NK-92 treated with Interleukin-12 subunit alpha and Interleukin-12 subunit beta, amount 100 ng/mL, for 24 hours (cell line): ENCODE results near the gene MLLT3.

Source experiments
- DNase-seq: peaks from one replicate; lab custom pipeline; 2025; lab: John Stamatoyannopoulos, UW

The MLLT3 gene

GRCh38 chr9:20557890-20558565 is 64.3 kb downstream of the MLLT3 start:
- DNase-seq = no peak

- DNase-seq = no peak
Observed at GRCh38 chr9:20557285-20557684, 65.0 kb downstream of the MLLT3 start.

- DNase-seq = no peak
Observed at GRCh38 chr9:20553558-20554149, 68.6 kb downstream of the MLLT3 start.

GRCh38 chr9:20552874-20553557 is 69.3 kb downstream of the MLLT3 start:
- DNase-seq = no peak

GRCh38 chr9:20551835-20552234 is 70.5 kb downstream of the MLLT3 start:
- DNase-seq = no peak

- DNase-seq = no peak
Observed at GRCh38 chr9:20551236-20551635, 71.1 kb downstream of the MLLT3 start.

- DNase-seq = no peak
Observed at GRCh38 chr9:20550326-20550725, 72.0 kb downstream of the MLLT3 start.

GRCh38 chr9:20549053-20549452 is 73.2 kb downstream of the MLLT3 start:
- no peak for DNase-seq

- DNase-seq = no peak
Observed at GRCh38 chr9:20545023-20545622, 77.2 kb downstream of the MLLT3 start.

GRCh38 chr9:20540169-20540863 is 82.0 kb downstream of the MLLT3 start:
- DNase-seq = no peak

GRCh38 chr9:20538956-20539355 is 83.3 kb downstream of the MLLT3 start:
- DNase-seq = no peak

GRCh38 chr9:20538092-20538491 is 84.2 kb downstream of the MLLT3 start:
- DNase-seq = no peak

- no peak for DNase-seq
Observed at GRCh38 chr9:20537294-20537693, 85.0 kb downstream of the MLLT3 start.

GRCh38 chr9:20532584-20532983 is 89.7 kb downstream of the MLLT3 start:
- DNase-seq = no peak

GRCh38 chr9:20529837-20530236 is 92.5 kb downstream of the MLLT3 start:
- DNase-seq = no peak

GRCh38 chr9:20528253-20528652 is 94.0 kb downstream of the MLLT3 start:
- no peak for DNase-seq

- no peak for DNase-seq
Observed at GRCh38 chr9:20526500-20527319, 95.6 kb downstream of the MLLT3 start.

- DNase-seq = no peak
Observed at GRCh38 chr9:20524776-20525175, 97.5 kb downstream of the MLLT3 start.

- DNase-seq = no peak
Observed at GRCh38 chr9:20518737-20519136, 103.6 kb downstream of the MLLT3 start.

- no peak for DNase-seq
Observed at GRCh38 chr9:20513126-20513913, 109.0 kb downstream of the MLLT3 start.

- no peak for DNase-seq
Observed at GRCh38 chr9:20512636-20513035, 109.7 kb downstream of the MLLT3 start.
